Hepatic stellate cell (primary cell): ENCODE results near the gene IPCEF1.
A peak's percentile ranks its signal among the peaks of the same experiment; 100 is the strongest.

ENCODE experiments used
- DNase-seq: peaks from one replicate; pipeline ENCODE4 v3.0.0; 2011; ENCODE audit warnings: low spot score

IPCEF1 gene

DNA sequence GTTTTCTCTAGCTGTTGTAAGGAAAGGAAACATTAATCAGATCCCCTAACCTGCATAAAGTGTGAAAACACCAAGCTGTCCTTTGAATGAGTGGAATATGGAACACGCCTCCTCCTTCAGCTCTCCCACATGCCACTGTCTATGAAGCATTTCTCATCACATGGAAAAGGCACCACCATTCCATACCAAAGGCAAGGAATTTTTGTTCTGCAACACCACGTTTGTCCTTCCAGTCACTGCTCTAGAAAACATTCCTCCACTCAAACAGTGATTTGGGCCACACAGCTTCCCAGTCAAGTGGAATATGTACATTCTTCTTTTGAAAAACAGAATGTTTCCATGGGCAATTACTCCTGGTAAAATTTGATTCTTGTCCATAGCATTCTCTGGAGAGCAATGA is 197.5 kb downstream of the IPCEF1 start:
- no peak for DNase-seq

- DNase-seq: no peak
Measured at GRCh38 chr6:154157706-154158105, 198.9 kb downstream of the IPCEF1 start.

DNA sequence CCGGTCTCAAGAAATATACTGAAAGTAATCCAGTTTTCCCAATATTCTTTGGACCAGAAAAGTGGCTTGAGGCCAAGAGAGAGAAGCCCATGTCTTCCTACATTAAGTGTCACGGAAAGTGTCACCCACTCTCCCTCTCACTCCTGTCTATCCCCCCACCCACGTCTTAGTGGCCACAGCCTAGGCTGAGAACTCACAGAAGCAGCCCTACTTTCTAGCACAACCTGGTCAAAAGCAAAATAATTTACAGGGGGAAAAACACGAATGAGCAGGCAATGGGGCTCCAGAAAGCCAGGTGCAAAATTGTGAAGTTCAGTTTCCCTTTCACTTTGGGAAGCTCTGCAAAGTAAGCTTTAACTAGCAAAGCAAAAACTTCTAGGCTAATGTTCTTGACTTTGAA is 199.5 kb downstream of the IPCEF1 start:
- DNase-seq: no peak

DNA sequence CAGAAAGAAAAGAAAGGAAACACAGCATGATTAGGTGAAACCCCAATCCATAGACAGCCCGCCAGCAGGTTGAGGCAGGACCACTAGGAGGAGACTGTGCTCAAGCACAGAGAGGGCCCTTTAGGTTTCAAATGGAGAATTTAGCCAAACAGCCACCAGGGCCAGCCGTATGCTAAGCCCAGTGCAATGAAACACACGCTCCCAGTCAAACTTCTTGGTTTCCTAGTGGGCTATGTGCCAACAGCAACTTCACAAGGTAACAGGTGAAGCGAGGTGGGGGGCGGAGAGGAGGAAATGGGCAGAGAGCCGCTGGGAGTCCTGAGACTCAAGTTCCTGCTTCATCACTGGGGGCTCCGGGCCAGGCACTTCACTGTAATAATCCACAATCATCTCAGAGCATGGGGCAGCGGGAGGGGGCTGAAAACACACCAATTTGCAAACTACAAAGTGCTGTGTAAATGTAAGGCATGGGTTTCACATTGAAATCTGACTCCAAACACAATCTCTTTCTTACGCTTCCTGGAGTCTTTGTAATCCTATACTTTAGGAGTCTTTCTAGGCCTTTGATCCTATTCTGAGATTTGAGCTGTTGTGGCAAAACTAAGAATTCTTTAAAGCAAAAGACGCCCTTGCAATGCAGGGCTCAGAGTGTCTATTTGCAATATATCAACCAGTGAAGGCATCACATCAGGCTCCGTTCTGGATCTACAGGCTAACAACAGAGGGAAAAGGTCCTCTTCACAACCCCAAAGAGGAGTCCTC is 200.3 kb downstream of the IPCEF1 start:
- peak; percentile 26 for DNase-seq

- peak; percentile 14 for DNase-seq
Measured at GRCh38 chr6:154154389-154154967, 202.1 kb downstream of the IPCEF1 start.

DNA sequence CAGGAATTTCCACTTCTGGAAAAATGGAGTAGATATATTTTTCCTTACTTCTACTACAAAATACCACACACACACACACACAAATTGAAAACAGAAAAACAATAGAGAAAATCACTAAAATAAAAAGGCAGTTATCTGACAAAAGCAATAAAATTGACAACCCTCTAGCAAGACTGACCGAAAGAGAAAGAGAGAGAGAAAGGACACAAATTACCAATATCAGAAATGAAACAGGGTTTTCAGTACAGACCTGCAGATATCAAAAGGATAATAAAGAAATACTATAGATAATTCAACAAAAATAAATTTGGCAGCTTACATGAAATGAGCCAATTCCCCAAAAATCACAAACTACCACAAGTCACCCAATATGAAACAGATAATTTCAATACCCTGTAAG is 212.8 kb downstream of the IPCEF1 start:
- DNase-seq: no peak

DNA sequence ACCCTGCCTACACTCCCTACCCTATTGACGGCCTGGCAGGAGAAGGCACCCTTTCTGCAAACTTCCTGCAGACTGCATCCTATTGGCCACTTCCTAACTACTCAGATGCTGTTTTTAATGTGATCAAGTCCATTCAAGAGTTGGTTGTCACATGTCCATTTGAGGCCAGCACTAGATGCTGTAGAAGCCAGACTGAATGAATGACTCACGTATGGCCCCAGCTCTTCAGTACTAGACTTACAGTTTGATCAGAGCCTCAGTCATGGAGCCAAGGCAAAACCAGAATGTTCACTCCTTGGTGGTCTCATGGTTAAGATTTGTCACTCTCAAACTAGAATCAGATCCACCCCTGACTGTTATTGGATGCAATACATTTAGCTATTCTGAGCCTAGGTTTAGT is 215.9 kb downstream of the IPCEF1 start:
- no peak for DNase-seq

DNA sequence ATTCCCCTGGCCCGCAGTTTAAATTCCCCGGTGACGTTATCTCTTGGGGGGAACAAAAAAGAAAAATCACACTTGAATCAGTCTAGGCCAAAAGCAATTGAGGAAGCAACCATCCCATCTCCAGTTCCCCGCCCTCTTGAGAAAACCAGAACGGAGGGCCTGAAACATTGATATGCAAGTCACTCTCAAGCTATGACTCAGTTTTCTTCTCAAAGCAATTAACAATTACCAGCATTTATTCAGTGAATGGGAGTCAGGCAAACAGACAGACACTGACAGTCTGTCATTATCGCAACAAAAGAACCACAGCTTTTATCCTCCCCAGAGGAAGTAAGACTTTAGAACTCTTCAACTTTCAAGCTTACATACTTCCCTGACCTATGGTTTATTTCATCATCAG is 216.7 kb downstream of the IPCEF1 start:
- DNase-seq: no peak

- DNase-seq: no peak
Measured at GRCh38 chr6:154138793-154139192, 217.8 kb downstream of the IPCEF1 start.

DNA sequence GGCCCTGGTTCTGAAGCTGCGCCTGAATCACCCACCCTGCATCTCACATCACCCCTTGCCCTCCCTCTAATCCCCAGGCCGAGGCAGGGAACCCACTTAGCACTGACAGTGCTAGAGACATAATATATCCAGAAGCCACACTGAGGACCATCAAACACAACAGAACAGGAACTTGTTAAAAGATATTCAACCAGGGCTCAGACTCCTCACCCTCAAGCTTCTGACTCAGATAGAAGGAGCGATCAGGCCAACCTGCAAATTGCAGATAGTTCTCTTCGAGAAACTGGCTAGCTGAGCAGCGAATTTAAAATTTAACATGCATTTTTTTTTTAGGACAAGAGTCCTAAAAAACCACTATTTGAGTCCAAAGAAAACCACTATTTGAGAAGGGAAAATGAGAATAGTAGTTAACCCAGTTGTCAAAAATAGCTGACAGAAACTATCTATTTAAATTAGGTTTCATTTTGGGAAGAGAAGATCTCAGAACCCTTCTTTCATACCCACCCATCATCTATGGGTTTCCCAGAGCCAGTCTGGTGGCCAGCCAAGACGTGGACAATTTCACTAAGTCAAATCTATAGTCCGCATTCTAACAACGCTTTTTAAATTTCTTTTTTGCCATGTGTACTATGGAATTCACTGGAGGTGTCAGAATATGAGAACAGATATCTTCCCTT is 222.0 kb downstream of the IPCEF1 start:
- DNase-seq: no peak

DNA sequence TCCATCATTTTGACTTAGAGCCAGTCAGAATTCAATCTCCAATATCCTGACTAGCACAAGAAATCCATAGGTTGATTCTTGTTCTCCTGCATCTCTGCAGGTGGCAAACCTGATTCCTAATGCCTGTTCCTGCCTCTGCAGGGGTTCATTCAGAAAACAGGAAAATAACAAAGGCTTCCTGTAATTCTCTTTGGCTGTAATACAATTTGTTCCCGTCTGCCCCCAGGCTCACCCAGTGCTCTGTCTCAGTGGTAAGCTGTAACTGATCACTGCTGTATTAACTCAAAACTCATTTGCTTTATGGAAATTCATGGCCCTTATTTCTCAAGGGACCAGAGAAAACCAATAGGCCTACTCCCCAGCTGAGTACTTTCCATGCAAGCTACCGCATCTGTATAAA is 228.9 kb downstream of the IPCEF1 start:
- DNase-seq: no peak

DNA sequence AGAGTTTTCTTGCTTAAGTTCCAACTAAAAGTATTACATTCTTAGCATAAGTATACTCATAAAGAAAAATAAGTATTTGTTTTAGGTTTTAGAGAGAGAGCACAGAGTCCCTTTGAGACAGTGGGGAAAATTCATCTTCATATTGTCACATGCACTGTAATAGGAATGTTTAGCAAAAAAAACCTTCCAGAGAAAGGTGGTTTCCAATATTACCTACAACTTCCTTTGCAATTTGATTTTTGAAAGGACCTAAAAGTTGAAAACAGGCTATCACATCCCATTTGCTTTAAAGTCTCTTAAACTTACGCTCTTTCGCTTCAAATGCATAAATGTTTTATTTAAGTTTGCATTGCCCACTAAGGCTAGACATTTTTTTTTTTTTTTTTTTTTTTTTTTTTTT is 231.2 kb downstream of the IPCEF1 start:
- DNase-seq: no peak

- DNase-seq: no peak
Measured at GRCh38 chr6:154123155-154123956, 233.2 kb downstream of the IPCEF1 start.

DNA sequence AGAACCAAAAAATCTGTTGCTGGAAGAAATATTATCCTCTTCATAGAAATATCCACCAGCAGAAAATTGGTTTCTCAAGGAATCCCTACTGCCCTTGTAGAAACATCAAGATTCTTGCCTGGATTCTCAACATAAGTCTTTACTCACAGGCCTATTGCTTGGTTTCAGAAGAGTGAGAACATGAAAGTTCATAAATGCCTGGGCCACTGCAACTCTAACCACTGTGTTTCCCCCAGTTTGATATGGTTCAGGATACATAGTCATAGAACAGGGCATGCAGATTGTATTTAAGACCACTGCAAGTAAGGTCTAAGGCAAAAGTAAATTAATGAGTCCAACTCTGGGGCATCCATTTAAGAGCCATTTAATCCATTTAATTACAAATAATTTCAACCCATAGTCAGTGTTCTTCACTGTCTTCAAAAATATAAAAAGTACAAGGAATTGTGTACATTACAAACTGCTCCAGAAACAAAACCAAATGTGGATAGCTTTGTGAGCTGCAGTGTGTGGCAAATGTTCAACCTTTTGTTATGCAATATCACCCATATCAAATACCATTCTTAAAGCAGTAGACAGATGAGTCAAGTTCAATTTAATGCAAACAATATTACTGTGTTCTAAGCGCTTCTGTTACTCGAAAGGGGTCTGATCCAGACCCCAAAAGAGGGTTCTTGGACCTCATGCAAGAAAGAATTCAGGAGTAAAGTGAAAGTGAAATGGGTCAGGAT is 234.2 kb downstream of the IPCEF1 start:
- DNase-seq: no peak

DNA sequence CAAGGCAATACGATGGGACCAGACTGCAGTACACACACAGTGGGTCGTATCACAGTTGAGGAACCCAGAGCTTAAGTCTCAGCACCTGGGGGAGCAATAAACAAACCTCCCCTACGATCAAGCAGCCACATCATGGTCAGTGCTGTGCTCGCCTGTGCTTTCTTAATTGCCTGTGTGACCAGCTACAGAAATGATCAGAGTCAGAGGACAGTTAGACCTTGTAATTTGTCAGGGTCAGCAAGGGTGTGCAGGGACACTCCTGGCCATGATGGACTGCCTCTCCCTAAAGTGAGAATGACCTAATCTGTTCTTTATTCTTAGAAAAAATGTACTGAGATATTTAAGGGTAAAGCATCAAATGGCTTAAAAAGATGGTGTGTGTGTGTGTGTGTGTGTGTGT is 239.1 kb downstream of the IPCEF1 start:
- no peak for DNase-seq

DNA sequence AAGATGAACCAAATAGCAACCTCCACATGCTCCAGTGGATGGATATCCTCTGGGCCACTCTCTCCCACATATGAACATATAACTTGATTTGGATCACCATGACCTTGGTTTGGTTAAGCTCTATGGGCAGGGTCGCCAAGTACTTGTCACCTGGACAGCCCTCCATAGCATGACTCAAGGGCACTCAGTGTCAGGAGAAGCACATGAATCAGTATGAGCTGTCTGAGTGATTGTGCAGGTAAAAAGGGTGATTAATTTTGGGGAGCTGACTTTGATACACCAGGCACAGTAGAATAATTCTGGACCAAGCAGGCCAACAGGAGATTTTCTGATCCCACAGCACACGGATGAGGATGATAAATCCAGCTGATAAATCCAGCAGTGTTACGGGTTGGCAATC is 243.2 kb downstream of the IPCEF1 start:
- DNase-seq: no peak

DNA sequence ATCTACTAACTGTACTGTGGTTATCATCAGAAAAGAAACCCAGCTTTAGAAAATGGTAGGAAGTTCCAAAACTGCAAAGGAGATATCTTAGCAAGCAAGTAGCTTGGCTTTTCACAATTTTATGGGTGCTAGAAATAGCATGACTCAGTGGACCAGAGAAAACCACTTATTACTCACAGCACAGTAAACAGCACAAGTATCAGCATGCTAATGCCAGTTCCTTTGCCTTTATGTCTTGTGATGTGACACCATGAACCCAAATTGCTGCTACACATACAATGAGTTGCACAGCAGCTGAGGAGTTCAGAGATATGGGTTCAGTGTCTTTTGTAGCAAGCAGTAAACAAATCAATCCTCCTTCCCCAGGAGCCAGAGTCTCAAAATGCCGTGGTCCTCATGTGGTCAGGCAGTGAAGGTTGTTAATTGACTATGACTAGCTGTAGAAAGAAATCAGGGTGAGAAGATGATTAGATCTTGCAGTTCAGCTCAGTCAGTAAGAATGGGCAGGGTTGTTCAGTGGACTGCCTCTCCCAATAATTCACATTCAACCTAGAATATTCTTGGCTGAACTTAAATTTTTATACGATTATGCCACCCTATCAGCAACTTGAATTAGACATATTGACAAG is 244.3 kb downstream of the IPCEF1 start:
- DNase-seq: no peak

DNA sequence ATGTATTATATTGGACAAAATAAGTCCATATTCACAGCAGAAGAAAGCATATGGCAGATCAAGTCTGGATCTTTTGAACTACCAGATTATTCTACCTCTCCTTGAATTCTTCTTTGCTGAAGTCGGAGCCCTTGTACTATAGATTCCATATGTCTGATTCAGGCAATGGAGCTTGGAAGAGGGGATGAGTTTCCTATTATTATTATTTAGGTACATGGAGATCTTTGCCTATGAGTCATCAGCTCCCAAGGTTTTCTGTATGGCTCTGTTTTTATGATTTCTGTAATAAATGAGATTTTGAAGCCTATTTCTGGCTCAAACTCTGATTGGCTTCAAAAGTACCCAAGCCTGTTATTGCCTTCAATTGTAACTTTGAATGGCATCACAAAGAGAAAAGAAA is 245.6 kb downstream of the IPCEF1 start:
- DNase-seq: no peak

DNA sequence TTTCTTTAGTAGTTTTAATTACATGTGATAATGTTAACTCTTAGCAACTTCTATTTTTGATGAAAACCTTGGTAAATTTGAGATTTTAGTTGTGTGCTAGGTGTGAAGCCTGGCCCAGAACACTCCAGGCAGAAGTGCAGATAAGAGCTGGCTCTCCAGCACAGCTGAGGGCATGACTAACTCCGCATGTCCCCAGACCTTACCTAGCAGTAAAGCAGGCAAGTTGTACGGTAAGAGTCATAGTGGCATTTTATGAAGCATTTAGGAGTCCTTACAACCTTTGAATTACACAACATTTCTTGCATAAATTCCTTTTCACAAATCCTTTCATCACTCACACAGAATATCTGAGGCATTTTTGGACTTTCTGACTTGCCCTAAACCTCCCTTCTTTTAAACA is 250.4 kb downstream of the IPCEF1 start:
- DNase-seq: no peak
